Measurements from ENCODE around the gene RELN.

DNA sequence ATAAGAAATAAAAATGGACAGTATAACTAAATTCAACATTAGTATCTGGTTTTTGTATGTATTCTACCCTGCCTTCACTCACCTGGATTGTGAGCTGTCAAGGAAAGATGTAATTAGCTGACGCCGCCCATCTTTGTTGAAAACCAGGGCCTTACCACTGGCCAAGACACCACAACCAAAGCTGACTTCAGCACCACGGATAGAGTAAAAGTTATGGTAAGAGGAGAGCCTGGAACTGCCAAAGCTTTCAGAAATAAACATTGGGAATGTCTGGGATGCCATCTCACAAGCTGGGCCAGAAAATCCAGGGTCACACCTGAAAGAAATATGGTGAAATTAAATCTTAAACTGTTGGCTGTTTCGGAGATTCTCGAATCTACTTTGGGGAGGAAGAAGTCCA lies 353.3 kb downstream of the RELN start:
- TF ChIP-seq POLR2A (IDR thresholded peaks at IDR 0.05): no peak
- TF ChIP-seq, protein P1, sequence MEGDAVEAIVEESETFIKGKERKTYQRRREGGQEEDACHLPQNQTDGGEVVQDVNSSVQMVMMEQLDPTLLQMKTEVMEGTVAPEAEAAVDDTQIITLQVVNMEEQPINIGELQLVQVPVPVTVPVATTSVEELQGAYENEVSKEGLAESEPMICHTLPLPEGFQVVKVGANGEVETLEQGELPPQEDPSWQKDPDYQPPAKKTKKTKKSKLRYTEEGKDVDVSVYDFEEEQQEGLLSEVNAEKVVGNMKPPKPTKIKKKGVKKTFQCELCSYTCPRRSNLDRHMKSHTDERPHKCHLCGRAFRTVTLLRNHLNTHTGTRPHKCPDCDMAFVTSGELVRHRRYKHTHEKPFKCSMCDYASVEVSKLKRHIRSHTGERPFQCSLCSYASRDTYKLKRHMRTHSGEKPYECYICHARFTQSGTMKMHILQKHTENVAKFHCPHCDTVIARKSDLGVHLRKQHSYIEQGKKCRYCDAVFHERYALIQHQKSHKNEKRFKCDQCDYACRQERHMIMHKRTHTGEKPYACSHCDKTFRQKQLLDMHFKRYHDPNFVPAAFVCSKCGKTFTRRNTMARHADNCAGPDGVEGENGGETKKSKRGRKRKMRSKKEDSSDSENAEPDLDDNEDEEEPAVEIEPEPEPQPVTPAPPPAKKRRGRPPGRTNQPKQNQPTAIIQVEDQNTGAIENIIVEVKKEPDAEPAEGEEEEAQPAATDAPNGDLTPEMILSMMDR (IDR thresholded peaks at IDR 0.05): no peak

All from testis (tissue), 2 donors.